GM21528 (cell line): ENCODE results near the gene ITSN1.
A peak's percentile ranks its signal among the peaks of the same experiment; 100 is the strongest.
"Not testable (repeated sequence)": the region's sequence is repeated elsewhere in the genome, so short reads cannot be mapped to it uniquely, and the experiment has no call there.

Source experiments
- ATAC-seq: cut with Tn5 transposase; IDR thresholded peaks from one replicate; pipeline ENCODE4 v1.9.1; 2021; ENCODE audit warnings: mild to moderate bottlenecking, moderate library complexity; ENCODE audit not compliant: unreplicated experiment, low FRiP score

Gene ITSN1

DNA sequence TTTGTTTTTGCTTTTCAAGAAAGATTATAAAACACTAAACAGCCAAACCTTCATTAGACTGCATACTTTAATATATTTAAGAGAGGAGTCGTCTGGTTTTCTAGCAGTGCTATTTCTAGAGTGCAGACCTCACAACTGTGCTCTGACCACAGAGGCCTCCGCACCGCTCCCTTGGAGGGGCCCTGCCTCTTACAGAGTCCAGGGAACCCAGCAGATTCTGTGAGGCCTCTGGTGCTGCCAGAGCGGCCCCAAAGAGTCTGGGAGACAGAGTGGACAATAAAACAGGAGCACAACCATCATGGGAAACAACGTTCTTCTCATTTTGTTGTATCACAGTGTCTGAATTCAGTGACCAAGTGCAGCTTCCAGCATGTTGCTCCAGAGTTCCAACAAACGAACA, 267.5 kb downstream of the ITSN1 start:
- no peak for ATAC-seq

DNA sequence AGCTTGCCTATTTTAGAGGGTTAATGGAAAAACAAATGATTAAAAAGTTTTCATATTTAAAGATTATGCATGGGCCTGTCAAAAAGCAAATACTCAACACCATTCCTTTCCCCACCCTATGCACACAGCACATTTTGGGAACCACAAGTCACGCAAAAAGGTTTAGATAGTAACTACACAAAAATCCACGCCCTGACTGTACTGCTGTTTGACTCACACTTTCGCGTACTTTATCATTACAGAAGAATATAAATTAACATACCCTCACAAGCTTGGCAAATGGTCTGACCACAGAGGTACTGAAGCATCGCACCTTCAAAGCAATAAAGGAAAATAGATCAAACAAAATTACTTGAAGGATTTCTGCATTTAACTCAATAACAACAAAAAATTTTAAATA, 271.9 kb downstream of the ITSN1 start:
- no peak for ATAC-seq

DNA sequence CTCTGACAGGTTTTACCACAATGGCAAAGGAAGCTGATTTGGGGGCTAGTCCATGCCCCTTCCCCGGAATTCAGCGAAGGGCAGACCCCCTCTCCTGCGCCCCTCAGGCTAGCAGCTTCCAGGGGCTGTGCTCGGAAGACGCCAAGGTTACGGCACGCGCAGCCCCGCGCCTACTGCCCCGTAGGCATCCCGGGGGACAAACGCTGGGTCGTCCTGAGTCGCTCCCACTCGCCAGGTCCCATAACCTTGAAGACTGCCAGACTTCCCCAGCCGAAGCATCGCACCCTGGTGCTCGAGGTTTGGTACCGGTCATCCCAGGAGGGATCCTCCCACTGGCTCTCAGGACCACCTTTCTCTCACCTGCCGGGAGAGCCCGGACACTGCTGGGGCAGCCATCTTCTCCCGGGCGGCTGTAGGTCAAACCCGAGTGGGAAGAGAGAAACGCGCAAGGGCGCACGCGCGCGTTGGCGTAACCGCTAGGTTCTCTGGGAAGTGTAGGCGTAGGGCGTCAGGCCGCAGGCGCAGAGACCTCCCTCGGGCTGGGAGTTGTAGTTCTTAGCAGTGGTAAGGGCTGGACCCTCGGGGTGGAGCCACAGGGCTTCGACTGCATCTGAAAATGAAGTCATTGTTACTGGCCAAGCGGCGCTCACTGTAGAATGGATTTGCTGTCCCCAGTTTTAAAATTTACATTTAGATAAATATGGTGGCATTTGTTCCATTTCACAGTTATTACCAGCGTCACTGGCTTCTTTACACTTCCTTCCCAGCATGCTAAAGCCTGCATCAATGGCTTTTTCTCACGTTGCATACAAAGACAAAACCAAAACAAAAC, 273.3 kb downstream of the ITSN1 start, which contains the start of gene ATP5PO:
TSS of gene ATP5PO (minus strand) at position 437 of the 832 bp plus-strand sequence. CDS start at position 396, 41 bp downstream.
- ATAC-seq, result peak; percentile 97

DNA sequence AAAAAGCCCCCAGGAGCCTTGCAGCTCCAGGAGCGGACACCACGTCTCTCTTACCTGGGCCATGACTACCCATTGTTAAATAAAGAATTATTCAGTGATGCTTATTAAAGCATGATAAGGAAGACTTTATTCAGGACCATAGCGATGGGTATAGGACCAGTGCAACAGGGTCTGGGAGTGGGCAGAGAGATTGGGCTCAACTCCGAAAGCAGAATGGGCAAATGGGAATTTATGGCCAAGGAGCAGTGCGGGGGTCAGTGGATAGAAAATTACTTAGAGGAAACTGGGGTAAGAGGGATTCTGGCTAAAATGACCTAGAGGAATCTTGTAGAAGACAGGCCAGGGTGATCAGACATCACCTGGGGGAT, 273.9 kb downstream of the ITSN1 start:
- ATAC-seq, result peak; percentile 9

DNA sequence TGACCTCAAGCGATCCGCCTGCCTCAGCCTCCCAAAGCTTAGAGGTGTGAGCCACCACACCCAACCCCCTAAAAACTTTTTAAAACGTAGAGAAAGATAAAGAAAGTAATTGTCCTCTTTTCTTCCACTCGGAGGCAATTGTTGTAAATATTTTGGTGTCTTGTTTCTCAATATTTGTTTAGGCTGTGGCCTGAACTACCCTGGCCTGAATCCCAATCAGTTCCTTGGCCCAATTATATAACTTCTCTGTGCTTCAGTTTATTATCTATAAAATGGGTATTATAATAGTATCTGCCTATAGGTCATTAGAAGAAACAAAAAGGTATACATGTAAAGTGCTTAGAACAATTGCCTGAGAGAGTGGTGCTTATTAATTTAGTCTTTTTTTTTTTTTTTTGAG, 275.1 kb downstream of the ITSN1 start:
- ATAC-seq, result no peak

DNA sequence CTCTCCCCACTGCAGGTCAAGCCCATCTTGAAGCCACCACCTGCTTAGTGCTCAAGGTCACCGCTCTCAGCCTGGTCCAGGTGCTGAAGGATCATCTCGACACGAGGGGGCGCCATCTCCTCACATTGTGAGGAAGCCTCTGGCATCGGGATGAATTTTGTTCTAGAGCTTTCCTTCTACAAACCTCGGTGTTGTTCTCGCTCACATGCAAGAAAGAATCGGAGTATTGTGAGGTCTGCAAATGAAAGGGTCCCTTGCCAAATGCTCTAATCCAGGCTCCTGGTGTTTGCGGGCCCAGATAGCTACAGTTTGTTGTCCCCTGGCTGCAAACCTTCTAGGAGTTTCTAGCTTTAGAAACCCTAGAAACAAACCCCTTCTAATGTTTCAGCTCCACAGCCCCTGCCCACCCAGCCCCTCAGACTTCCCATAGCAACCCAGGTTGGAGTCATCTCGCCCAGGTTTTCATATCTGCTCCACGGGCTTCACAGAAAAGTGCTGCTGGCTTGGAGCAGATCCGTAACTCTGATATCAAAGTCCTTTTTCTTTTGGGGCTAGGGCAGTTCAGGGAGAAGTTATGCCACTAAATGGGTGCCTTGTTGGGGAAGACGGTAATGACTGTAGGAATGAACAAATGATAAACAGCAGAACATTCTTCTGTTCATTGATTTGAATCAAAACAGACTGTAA, 281.9 kb downstream of the ITSN1 start:
- peak; percentile 74 for ATAC-seq

DNA sequence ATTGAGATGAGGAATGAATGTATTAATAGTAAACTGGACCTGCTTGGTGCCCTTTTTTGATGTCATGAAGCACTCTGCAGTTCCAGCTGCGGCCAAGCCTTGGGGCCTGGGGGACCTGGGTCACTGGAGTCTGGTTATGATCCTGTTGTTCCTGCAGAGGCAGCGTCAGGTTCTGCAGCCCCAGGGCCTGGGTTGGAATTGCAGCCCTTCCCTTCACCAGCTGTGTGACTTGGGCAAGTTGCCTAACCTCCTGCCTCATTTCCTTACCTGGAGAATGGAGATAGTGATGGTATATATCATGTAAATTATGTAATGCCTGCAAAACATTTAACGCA, 282.4 kb downstream of the ITSN1 start:
- ATAC-seq, result no peak

DNA sequence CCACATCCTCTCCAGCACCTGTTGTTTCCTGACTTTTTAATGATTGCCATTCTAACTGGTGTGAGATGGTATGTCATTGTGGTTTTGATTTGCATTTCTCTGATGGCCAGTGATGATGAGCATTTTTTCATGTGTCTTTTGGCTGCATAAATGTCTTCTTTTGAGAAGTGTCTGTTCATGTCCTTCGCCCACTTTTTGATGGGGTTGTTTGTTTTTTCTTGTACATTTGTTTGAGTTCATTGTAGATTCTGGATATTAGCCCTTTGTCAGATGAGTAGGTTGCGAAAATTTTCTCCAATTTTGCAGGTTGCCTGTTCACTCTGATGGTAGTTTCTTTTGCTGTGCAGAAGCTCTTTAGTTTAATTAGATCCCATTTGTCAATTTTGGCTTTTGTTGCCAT, 283.9 kb downstream of the ITSN1 start:
- not testable (repeated sequence) for ATAC-seq

DNA sequence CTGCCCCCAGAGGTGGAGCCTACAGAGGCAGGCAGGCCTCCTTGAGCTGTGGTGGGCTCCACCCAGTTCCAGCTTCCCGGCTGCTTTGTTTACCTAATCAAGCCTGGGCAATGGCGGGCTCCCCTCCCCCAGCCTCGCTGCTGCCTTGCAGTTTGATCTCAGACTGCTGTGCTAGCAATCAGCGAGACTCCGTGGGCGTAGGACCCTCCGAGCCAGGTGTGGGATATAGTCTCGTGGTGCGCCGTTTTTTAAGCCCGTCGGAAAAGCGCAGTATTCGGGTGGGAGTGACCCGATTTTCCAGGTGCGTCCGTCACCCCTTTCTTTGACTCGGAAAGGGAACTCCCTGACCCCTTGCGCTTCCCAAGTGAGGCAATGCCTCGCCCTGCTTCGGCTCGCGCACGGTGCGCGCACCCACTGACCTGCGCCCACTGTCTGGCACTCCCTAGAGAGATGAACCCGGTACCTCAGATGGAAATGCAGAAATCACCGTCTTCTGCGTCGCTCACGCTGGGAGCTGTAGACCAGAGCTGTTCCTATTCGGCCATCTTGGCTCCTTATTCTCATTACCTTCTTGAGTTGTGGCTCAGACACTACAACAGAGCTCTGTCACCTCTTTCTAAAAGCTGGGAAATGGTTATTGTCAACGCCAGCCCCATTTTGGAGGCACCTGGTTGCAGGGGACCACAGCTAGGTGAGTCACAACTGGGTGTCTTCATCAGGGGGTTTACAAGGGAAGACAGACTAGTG, 288.9 kb downstream of the ITSN1 start:
- ATAC-seq, result not testable (repeated sequence)

DNA sequence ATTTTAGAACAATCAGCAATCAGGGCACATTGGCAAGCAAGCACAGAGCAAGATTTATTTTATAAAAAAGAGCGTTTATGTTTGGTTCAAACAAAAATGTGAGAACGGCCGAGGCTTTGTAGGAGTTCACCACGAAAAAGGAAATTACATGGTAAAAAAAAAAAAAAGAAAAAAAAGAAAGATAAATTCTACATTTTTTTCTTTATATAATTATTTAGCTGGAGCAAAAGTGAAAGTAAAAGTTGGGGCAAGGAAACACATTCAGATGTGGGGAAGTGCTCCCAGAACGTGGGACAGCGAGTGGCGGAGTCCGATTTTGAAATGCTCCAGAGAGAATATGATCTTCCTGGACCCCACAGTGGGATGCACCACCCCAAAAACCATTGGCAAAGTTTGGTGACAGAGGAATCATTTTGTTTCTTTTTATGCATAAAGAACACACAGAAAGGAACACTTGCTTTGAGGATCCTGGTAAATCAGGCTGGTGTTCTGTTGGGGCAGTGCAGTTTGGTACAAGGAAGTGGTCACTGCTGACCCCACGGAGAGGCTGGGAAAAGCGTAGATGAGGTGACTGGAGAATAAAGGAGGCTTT, 289.6 kb downstream of the ITSN1 start:
- ATAC-seq, result no peak

DNA sequence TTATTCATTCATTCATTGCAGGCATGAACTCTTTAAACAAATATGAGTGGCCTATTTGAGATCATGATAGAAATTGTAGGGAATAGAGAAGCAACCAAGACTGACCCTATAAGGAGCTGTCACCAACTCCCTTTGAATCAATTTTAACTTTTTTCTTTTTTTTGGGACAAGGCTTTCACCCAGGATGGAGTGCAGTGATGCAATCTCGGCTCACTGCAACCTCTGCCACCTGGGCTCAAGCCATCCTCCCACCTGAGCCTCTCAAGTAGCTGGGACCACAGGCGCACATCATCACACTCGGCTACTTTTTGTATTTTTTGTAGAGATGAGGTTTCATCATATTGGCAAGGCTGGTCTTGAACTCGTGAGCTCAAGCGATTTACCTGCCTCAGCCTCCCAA, 290.4 kb downstream of the ITSN1 start:
- no peak for ATAC-seq

DNA sequence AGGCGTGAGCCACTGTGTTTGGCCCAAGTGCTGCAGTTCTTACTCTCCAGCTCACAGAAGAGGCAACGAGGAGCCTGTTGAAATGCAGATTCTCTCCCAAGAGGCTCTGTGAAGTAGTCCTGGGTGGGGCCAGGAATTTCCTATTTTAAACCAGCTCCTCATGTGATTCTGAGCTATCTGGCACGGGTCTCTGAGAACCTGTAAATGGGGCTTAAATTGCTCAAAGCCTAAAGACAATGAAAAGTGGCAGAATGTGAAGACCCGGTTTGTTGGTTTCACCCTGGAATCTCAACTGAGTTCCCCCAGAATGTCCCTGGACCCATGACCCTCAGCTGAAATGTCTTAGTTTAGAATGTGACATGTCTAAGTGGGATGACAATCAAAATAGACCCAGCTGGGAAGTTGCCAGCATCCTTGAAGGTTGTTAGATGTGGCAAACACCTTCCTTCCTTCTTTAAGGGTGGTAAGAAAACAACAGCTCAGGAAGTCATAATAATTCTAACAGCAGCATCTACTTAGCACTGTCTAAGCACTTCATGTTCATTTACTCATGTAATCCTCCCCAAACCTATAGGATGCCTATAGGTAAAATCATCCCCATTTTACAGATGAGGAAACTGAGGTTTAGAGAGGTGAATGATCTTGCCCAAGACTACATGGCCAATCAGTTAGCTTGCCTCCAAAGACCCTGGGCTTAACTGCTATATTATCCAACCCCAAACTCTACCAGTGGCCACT, 294.2 kb downstream of the ITSN1 start:
- ATAC-seq, result no peak

DNA sequence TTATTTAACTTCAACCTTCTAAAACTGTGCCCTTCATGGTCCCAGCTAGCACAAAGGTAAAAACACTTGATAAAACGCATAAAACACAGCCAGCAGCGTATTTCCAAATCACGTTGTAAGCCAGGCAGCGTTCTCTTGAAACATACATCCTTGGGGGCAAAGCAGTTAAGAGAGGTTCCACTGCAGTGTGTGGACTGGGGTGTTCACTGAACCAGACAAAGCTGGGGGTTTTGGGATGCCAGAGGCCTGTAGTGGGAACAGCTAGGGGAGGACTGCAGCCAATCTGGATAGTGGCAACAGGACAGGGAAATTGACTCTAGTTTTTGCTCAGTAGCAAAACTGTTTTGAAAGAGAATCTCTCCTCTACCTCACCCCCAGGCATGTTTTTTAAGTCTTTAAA, 294.8 kb downstream of the ITSN1 start:
- no peak for ATAC-seq

DNA sequence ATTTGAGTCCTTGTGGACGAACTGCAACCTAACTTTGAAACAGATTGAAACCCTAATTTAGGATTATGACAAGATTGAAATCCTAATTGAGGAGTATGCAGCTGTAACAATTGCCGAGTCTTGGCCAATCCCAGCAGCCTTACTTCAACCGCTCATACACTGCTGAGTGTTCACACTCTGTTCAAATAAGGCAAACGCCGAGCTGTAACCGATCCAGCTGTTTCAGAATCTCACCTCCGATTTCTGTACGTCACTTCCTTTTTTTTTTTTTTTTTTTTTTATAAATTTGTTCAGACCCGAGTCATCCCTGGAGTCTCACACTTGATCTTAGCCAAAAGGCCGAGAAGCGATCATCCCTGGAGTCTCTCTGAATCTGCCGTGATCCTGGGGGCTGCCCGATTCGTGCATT, 295.6 kb downstream of the ITSN1 start:
- ATAC-seq, result no peak

DNA sequence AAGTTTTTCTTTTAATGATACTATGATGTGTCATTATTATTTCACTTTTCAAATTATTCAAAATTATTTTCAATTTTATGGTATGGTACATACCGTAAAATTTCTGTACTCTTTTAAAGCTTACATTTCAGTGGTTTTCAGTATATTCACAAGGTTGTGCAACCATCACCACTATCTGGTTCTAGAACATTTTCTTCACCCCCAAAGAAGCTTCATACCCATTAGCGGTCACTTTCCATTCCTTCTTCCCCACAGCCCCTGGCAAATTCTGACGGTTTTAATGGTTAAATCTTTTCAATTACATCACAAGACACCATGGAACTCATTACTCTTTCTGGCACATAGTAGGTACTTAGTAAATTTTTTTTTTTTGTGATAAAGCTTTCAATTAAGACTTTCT, 296.1 kb downstream of the ITSN1 start:
- no peak for ATAC-seq

DNA sequence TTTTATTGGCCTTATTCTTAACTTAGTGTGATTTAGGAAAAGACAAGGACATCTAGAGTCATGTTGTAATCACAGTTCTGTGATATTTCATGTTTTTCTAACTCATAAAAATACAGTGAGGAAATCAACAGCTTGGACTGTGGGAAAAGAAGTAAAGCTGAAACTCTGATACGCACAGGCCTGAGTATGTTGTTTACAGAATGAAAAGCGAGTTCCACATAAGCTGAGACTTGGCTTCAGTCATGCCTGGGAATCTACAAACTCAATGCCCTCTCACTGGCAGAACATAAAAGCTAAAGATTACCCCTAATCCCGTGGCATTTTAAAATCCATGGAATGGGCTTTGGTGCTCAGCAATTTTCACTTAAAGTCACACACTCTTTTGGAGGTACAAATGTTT, 296.9 kb downstream of the ITSN1 start:
- ATAC-seq, result no peak

DNA sequence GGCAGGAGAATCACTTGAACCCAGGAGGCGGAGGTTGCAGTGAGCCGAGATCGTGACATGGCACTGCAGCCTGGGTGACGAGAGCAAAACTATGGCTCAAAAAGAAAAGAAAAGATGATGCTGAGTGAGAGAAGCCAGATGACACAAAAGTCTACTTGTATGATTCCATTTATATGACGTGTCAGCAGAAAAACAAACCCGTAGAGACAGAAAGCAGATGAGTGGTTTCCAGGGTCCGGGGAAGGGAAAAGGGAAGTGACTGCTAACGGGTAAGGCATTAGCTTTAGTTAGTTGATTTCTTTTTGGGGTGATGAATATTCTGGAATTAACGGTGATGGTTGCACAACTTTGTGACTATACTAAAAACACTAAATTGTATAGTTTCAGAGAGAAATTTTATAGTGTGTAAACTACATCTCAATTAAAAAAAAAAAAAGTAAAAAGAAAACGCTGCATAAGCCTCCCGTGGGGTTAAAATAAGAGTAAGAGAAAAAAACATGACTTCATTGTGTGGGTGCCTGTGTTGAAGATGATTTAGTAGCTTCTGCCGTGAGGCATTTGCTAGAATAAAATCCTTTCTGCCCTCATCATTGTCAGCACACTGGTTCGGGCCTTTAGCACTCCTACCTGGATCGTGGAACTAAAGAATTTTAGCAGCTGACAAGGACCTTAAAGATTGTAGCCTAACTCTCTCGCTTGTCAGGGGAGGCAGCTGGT, 298.0 kb downstream of the ITSN1 start:
- no peak for ATAC-seq

DNA sequence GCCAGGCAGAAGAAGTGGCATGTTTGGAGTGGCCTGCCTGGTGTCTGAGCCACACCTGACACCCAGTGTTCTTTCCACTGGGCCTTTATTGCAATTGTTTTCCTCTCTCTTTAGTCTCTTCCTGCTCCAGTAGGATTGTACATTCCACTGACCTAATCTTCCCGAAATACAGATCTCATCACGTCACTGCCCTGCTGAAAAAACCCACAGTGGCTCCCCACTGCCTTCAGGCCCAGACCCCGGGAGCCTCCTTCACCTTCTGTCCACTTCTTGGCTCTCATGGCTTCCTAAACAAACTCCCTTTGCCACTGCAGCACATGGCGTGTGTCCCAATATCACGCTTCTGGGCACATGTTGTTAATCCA, 298.6 kb downstream of the ITSN1 start:
- no peak for ATAC-seq

DNA sequence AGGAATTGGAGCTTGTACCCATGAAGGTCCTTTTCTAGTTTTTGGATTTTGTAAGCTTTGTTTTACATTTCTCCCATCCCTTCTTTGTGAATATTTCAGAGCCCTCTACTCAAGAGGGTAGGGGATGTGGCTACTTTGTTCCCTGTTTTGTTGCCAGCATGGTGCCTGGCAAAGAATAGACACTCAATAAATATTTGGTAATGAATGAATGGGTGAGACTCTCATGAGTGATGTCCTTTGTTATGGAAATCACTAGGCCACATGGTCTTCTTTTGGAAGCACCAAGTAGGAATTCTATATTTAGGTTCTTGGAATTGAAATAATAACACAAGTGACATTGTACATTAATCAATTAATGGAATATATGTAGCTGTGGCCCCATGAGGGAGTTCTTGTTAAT, 300.1 kb downstream of the ITSN1 start:
- no peak for ATAC-seq

DNA sequence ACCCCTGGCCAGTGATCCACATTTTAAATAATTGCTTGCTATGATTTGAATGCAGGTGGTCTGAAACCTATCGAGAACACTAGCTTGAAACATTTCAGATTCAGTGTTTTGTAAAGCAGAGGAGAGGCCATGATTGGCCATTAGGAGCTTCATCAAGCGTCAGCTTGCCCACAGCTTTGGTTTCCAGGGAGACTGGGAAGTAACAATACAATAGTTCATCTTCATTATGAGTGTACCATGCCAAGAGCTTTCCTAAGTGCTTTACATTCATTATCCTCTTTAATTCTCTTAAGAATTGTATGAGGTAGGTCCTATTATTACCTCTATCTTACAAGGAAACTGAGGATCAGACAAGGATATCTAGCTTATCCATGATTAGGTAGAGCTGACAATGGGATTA, 301.0 kb downstream of the ITSN1 start:
- no peak for ATAC-seq
